CD4-positive, alpha-beta T cell treated with Interleukin-4 for 1 hour (primary cell): ENCODE results near the gene ALPK3.

ENCODE experiments used
- DNase-seq, 2 donors: peaks; one replicate each; pipeline ENCODE4 v3.0.0-alpha.2; 2020 to 2022

ALPK3 gene

GRCh38 chr15:84901540-84901939, 84.4 kb downstream of the ALPK3 start:
- no peak for DNase-seq

- DNase-seq = no peak
Observed at GRCh38 chr15:84903751-84904150, 86.6 kb downstream of the ALPK3 start.

- no peak for DNase-seq
Observed at GRCh38 chr15:84904419-84904818, 87.3 kb downstream of the ALPK3 start.

- DNase-seq = no peak
Observed at GRCh38 chr15:84905016-84905916, 88.1 kb downstream of the ALPK3 start.

- DNase-seq = no peak
Observed at GRCh38 chr15:84907731-84908130, 90.6 kb downstream of the ALPK3 start.

GRCh38 chr15:84908564-84908963, 91.4 kb downstream of the ALPK3 start:
- no peak for DNase-seq

- DNase-seq = no peak
Observed at GRCh38 chr15:84909029-84909428, 91.9 kb downstream of the ALPK3 start.

- no peak for DNase-seq
Observed at GRCh38 chr15:84909782-84910181, 92.6 kb downstream of the ALPK3 start.

- no peak for DNase-seq
Observed at GRCh38 chr15:84910928-84911623, 93.9 kb downstream of the ALPK3 start.

- no peak for DNase-seq
Observed at GRCh38 chr15:84911879-84912660, 94.9 kb downstream of the ALPK3 start.

GRCh38 chr15:84913360-84913723, 96.2 kb downstream of the ALPK3 start:
- DNase-seq = no peak

- DNase-seq = no peak
Observed at GRCh38 chr15:84914351-84914750, 97.2 kb downstream of the ALPK3 start.

GRCh38 chr15:84914909-84915605, 97.9 kb downstream of the ALPK3 start:
- peak in 1 of 2 donors; percentile 7 for DNase-seq

GRCh38 chr15:84915606-84915958, 98.4 kb downstream of the ALPK3 start:
- DNase-seq = no peak

GRCh38 chr15:84917452-84917851, 100.3 kb downstream of the ALPK3 start:
- no peak for DNase-seq

- DNase-seq = no peak
Observed at GRCh38 chr15:84919106-84919667, 102.0 kb downstream of the ALPK3 start.

GRCh38 chr15:84921121-84921520, 104.0 kb downstream of the ALPK3 start:
- no peak for DNase-seq

GRCh38 chr15:84922530-84922929, 105.4 kb downstream of the ALPK3 start:
- no peak for DNase-seq
